NT2/D1 (cell line): ENCODE data around the gene RNPS1.

Experiments used
- DNase-seq: peaks from one replicate; pipeline ENCODE4 v3.0.0-alpha.2; 2011; ENCODE audit warnings: low read depth, low spot score
- H3K27me3 ChIP-seq: 2 replicates; pipeline ENCODE4 v1.6.0; 2011; ENCODE audit warnings: mild to moderate bottlenecking; ENCODE audit not compliant: insufficient read length, insufficient read depth
- H3K36me3 ChIP-seq: 2 replicates; pipeline ENCODE4 v1.6.1; 2011; ENCODE audit warnings: mild to moderate bottlenecking, low read length, mixed read lengths; ENCODE audit not compliant: insufficient read depth, insufficient read length
- H3K4me1 ChIP-seq: 2 replicates; pipeline ENCODE4 v1.5.1; 2011; ENCODE audit not compliant: insufficient read depth, insufficient read length
- H3K4me3 ChIP-seq: 2 replicates; pipeline ENCODE4 v1.5.1; 2011; ENCODE audit warnings: low read depth; ENCODE audit not compliant: insufficient read length
- H3K9ac ChIP-seq: 2 replicates; pipeline ENCODE4 v1.6.0; 2011; ENCODE audit warnings: low read depth; ENCODE audit not compliant: insufficient read length
- H3K9me3 ChIP-seq: 2 replicates; pipeline ENCODE4 v1.5.1; 2011; ENCODE audit warnings: mild to moderate bottlenecking, low read length; ENCODE audit not compliant: insufficient read depth
- SUZ12 ChIP-seq: IDR thresholded peaks from 2 replicates; pipeline ENCODE4 v1.6.1; 2011; ENCODE audit not compliant: insufficient read length, insufficient read depth; ENCODE audit errors: extremely low read depth
- YY1 ChIP-seq: IDR thresholded peaks from 2 replicates; pipeline ENCODE4 v1.6.1; 2011; ENCODE audit not compliant: insufficient read length, insufficient read depth
- ZNF274 ChIP-seq: IDR thresholded peaks from 2 replicates; pipeline ENCODE4 v1.6.1; 2011; ENCODE audit warnings: mild to moderate bottlenecking, low read depth, low read length

RNPS1 gene

DNA sequence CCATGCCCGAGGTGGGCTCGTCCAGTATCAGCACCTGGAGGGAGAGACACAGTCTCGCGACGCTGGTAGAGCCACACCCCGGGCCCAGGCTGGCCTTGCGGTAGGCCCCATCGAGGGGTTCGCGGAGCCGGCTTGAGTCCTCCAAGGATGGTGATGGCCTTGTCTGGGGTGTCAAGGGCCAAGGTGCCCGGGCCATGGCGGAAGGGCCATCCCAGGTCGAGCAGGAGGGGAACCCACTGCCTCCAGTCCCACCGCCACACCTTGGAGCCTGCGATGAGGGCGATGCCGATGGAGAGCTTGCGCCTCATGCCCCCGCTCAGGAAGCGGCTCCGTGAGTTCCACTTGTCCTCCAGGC, 29.6 kb upstream of the RNPS1 start:
- TF ChIP-seq ZNF274 = no peak
- TF ChIP-seq YY1 = no peak
- no peak for TF ChIP-seq SUZ12
- H3K4me3 ChIP-seq = no peak overlapping the region
- no peak for DNase-seq
- H3K27me3 ChIP-seq = no peaks in the 10 kb centered on the region
- no peaks in the 10 kb centered on the region for H3K9me3 ChIP-seq
- no peak overlapping the region for H3K9ac ChIP-seq
- no peaks in the 10 kb centered on the region for H3K36me3 ChIP-seq
- no peaks in the 10 kb centered on the region for H3K4me1 ChIP-seq

DNA sequence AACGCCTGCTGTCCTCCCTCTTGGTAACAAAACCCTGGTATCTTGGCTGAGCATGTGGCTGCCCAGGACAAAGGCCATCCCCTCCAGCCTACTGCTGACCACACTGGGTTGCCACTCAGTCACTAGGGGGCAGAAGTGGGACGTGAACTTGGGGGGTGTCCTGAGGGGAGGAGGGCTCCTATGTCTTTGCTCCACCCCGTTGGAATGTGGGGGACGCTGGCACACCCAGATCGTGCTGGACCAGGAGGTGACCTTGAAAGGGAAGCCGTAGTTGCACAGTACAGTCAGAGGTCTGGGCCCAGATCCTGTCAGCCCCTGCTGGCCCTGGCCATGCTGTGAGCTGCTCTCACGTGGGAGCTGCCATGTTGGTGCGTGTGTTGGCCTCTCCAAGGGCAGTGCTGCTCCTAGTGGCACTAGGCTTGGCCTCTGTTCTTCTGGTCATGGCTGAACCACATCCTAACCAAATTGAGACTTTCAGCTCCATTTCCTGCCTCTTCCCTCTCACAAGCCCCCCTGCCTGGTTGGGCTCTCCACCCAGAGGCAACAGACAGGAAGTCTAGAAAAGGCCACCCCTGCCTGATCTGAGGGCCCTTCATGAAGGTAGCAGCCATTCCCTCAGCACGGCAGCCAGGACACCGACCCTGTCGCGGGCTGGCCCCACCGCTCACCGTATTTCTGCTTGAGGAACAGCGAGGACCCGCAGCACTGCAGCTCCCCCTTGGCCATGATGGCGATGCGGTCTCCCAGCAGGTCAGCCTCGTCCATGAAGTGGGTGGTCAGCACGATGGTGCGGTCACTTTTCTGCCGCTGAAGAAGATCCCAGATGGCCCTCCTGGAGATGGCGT, 29.0 kb upstream of the RNPS1 start:
- H3K9me3 ChIP-seq = no peaks in the 10 kb centered on the region
- H3K4me1 ChIP-seq = no peaks in the 10 kb centered on the region
- no peak for TF ChIP-seq SUZ12
- no peak for TF ChIP-seq ZNF274
- no peak for TF ChIP-seq YY1
- no peak for DNase-seq
- no peaks in the 10 kb centered on the region for H3K36me3 ChIP-seq
- H3K27me3 ChIP-seq = no peaks in the 10 kb centered on the region
- H3K4me3 ChIP-seq = no peak overlapping the region
- no peak overlapping the region for H3K9ac ChIP-seq

DNA sequence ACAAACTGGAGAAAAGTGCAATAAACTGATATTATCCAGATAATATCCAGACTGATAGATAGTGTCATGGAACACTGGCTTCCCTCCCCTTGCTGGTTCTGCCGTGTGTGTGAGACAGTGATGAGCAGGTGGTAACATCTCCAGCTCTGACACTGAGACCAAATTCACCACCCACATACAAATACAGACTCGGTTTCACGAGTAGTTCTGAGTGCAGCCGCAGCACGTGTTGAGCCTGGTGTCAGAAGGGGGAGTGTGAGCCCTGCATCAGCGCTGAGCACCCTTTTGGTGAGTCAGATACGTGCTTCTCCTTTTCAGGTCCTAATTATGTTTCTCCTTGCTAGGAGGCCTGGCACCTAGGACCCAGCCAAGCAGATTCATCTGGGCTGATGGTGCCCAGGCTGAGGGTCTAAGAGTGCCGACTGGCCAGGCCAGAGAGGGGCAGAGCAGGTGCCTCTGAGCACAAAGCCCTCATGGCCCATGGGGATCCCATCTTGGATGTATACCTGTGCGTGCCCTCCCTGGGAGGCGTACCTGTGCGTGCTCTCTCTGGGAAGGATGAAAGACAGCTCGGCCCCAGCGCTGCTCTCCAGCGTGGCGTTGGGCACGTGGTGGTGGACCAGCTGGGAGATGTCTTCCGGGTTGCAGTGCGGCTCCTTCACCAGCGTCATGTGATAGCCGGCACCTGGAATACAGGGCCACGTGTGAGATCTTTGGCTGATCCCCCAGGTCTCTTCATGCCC, 27.3 kb upstream of the RNPS1 start:
- H3K9ac ChIP-seq = no peak overlapping the region
- H3K4me3 ChIP-seq = no peak overlapping the region
- DNase-seq = no peak

DNA sequence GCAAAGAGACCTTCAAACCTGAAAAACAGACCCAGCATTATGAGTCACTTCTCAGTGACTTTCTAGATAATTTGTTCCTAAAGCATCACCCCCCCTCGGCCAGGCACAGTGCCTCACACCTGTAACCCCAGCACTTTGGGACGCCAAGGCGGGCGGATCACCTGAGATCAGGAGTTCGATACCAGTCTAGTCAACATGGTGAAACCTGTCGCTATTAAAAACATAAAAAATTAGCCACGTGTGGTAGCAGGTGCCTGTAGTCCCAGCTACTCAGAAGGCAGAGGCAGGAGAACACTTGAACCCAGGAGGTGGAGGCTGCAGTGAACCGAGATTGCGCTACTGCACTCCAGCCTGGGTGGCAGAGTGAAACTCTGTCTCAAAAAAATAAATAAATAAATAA, 24.3 kb upstream of the RNPS1 start:
- H3K27me3 ChIP-seq = no peaks in the 10 kb centered on the region
- peaks cover 2% of the 10 kb centered on the region for H3K4me1 ChIP-seq
- no peaks in the 10 kb centered on the region for H3K9me3 ChIP-seq
- no peak overlapping the region for H3K4me3 ChIP-seq
- TF ChIP-seq SUZ12 (no peak), ZNF274 (no peak), YY1 (no peak)
- no peak overlapping the region for H3K9ac ChIP-seq
- DNase-seq = no peak
- H3K36me3 ChIP-seq = no peaks in the 10 kb centered on the region

More for the DNA sequence above, 27.3 kb upstream of the RNPS1 start:
- H3K4me1 ChIP-seq = no peaks in the 10 kb centered on the region
- H3K9me3 ChIP-seq = no peaks in the 10 kb centered on the region
- no peak for TF ChIP-seq ZNF274
- no peak for TF ChIP-seq YY1
- no peak for TF ChIP-seq SUZ12
- H3K27me3 ChIP-seq = no peaks in the 10 kb centered on the region
- no peaks in the 10 kb centered on the region for H3K36me3 ChIP-seq

DNA sequence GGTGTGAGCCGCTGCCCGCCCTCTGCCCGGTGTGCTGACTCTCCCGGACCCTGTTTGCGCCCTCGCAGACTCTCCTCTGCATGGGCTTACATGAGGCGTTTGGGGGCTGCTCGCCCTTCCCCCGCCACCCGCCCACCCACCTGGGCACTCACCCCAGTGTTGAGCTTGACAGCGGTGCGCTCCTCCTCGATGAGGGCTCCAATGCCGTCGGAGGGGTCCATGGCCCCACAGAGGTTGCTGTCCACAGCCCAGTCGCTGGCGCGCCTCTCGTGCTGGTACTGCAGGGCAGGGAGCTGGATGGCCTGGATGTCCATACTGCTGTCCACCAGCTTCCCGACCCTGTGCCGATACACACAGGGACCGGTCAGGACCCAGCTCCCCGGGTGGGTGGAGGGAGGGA, 21.4 kb upstream of the RNPS1 start:
- no peak overlapping the region for H3K9ac ChIP-seq
- no peaks in the 10 kb centered on the region for H3K9me3 ChIP-seq
- no peaks in the 10 kb centered on the region for H3K36me3 ChIP-seq
- no peaks in the 10 kb centered on the region for H3K27me3 ChIP-seq
- H3K4me1 ChIP-seq = peaks cover 13% of the 10 kb centered on the region
- H3K4me3 ChIP-seq = no peak overlapping the region
- DNase-seq = no peak
- no peak for TF ChIP-seq ZNF274

DNA sequence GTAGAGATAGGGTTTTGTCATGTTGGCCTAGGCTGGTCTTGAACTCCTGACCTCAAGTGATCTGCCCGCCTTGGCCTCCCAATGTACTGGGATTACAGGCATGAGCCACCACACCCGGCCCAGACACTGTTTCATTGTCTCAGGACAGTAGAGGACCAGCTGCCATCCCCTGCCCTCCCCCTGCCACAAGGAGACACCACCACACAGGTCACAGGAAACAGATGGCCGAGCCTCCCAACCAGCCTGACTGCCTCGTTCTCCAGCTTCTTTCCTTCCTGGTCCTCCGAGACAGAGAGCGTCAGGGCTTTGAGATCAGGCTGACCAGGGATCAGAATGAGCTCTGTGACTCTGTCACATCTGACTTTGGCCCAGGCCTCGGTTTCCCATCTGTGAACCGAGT, 20.8 kb upstream of the RNPS1 start:
- Histone ChIP-seq H3K9me3 (no peaks in the 10 kb centered on the region), H3K4me1 (peaks cover 13% of the 10 kb centered on the region), H3K4me3 (no peak overlapping the region), H3K27me3 (no peaks in the 10 kb centered on the region), H3K36me3 (no peaks in the 10 kb centered on the region), H3K9ac (no peak overlapping the region)
- TF ChIP-seq SUZ12 = no peak
- DNase-seq = no peak

DNA sequence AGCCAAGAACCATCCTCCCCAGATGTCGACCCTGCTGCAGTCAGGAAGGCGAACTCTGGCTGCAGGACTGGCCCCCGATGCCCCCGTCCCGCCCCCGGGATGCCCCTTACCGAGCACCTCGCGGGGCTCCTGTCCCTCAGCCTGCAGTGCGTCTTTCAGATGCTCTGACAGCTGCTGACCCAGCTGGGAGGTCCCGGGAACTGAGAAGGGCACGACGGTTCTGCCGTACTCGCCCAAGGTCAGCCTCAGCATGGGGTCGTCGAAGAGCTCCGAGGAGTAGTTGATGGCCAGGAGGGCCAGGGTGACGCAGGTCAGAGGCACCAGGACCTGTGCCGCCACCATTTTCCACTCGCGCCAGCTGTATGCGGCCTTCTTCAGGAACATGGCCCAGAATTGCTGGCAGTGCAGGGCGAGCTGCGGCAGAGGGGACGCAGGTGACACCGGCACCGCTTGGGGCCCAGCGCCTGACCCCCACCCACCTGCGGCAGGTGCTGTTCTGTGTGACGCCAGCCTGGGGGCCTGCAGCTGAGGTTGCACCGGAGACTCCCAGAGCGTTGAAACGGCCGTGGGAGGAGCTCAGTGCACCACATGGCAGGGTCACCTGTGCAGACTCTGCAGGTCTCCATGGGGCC, 20.1 kb upstream of the RNPS1 start:
- no peaks in the 10 kb centered on the region for H3K9me3 ChIP-seq
- H3K36me3 ChIP-seq = no peaks in the 10 kb centered on the region
- TF ChIP-seq SUZ12 (no peak), YY1 (no peak), ZNF274 (no peak)
- H3K4me3 ChIP-seq = no peak overlapping the region
- H3K27me3 ChIP-seq = no peaks in the 10 kb centered on the region
- H3K4me1 ChIP-seq = peaks cover 15% of the 10 kb centered on the region
- H3K9ac ChIP-seq = no peak overlapping the region
- DNase-seq = no peak
